Measurements from ENCODE around the gene PADI6. TPM values are rescaled to one million over a fixed set of nuclear protein-coding genes. Genes with fewer than 3 reads are reported as not detected.
"Not testable (repeated sequence)": the region's sequence is repeated elsewhere in the genome, so short reads cannot be mapped to it uniquely, and the experiment has no call there.

Gene PADI6
- polyA plus RNA-seq, 1 of the 3 experiments (the other 2 are of a cell fraction) = not detected

DNA sequence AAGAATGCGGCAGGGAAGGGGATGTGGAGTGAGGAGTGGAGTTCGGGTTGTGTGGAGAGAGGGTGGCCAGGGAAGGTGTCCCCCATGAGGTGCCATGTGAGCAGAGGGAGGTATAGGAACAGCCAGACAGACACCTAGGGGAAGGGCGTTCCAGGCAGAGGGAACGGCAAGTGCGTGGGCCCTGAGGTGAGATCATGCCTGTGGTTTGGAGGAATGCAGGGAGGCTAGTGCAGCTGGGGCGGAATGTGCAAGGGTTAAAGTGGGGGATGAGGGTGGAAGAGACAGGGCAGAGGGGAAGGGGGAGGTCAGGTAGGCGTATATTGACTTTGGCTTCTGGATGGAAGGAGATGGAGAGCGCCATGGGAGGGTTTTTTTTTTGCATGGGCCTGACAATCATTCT, 31.6 kb upstream of the PADI6 start:
- WGBS (ENCODE audit: low lambda C conversion rate) = 83% methylated on average over 8 of the region's 8 CpGs
- no peak overlapping the region for H3K4me3 ChIP-seq (ENCODE audit: low read depth in 2 of 2, low read length in 1 of 2)
- no peaks in the 10 kb centered on the region for H3K27me3 ChIP-seq (ENCODE audit: insufficient read depth)
- H3K4me2 ChIP-seq = no peak overlapping the region
- no peak overlapping the region for H2AFZ ChIP-seq (ENCODE audit: low read depth)
- no peaks in the 10 kb centered on the region for H3K9me3 ChIP-seq
- H4K20me1 ChIP-seq (ENCODE audit: insufficient read depth) = no peaks in the 10 kb centered on the region
- DNase-seq = no peak
- TF ChIP-seq, protein P1, sequence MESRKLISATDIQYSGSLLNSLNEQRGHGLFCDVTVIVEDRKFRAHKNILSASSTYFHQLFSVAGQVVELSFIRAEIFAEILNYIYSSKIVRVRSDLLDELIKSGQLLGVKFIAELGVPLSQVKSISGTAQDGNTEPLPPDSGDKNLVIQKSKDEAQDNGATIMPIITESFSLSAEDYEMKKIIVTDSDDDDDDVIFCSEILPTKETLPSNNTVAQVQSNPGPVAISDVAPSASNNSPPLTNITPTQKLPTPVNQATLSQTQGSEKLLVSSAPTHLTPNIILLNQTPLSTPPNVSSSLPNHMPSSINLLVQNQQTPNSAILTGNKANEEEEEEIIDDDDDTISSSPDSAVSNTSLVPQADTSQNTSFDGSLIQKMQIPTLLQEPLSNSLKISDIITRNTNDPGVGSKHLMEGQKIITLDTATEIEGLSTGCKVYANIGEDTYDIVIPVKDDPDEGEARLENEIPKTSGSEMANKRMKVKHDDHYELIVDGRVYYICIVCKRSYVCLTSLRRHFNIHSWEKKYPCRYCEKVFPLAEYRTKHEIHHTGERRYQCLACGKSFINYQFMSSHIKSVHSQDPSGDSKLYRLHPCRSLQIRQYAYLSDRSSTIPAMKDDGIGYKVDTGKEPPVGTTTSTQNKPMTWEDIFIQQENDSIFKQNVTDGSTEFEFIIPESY (IDR thresholded peaks at IDR 0.05; ENCODE audit: borderline replicate concordance, low read depth) = no peak
- TF ChIP-seq, protein P2, sequence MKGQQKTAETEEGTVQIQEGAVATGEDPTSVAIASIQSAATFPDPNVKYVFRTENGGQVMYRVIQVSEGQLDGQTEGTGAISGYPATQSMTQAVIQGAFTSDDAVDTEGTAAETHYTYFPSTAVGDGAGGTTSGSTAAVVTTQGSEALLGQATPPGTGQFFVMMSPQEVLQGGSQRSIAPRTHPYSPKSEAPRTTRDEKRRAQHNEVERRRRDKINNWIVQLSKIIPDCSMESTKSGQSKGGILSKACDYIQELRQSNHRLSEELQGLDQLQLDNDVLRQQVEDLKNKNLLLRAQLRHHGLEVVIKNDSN (IDR thresholded peaks at IDR 0.05; ENCODE audit: borderline replicate concordance, low read depth) = no peak
- TF ChIP-seq RCOR1 (IDR thresholded peaks at IDR 0.05; ENCODE audit: low read length) (no peak), RXRA (IDR thresholded peaks at IDR 0.05; ENCODE audit: borderline replicate concordance, low read depth) (no peak), FOSL2 (IDR thresholded peaks at IDR 0.05; ENCODE audit: borderline replicate concordance, low read depth) (no peak), TEAD4 (IDR thresholded peaks at IDR 0.05; ENCODE audit: borderline replicate concordance, insufficient read depth) (no peak), POLR2AphosphoS5 (IDR thresholded peaks at IDR 0.05; ENCODE audit: low read depth, low read length) (no peak), NFIC (IDR thresholded peaks at IDR 0.05; ENCODE audit: borderline replicate concordance) (no peak)
- TF ChIP-seq, protein P3, sequence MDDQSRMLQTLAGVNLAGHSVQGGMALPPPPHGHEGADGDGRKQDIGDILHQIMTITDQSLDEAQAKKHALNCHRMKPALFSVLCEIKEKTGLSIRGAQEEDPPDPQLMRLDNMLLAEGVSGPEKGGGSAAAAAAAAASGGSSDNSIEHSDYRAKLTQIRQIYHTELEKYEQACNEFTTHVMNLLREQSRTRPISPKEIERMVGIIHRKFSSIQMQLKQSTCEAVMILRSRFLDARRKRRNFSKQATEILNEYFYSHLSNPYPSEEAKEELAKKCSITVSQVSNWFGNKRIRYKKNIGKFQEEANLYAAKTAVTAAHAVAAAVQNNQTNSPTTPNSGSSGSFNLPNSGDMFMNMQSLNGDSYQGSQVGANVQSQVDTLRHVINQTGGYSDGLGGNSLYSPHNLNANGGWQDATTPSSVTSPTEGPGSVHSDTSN (IDR thresholded peaks at IDR 0.05) = no peak
- no peaks in the 10 kb centered on the region for H3K36me3 ChIP-seq (replicated peaks in 1 of 2; ENCODE audit: control insufficient read depth in 1 of 2, insufficient read depth in 2 of 2, low read length in 1 of 2)
- no peaks in the 10 kb centered on the region for H3K4me1 ChIP-seq (ENCODE audit: control insufficient read depth in 1 of 2, insufficient read depth in 2 of 2, low read depth in 1 of 2, low read length in 1 of 2)
- CTCF ChIA-PET = no interaction called here
- H3K9me2 ChIP-seq = no peaks in the 10 kb centered on the region
- no peaks in the 10 kb centered on the region for H3K79me2 ChIP-seq (ENCODE audit: insufficient read depth)
- H3K27ac ChIP-seq (ENCODE audit: low read depth in 2 of 2, low read length in 1 of 2) = no peak overlapping the region
- POLR2A ChIA-PET = no interaction called here
- H3F3A ChIP-seq (replicated peaks; ENCODE audit: insufficient read depth) = no peaks in the 10 kb centered on the region
- no peak overlapping the region for H3K9ac ChIP-seq

DNA sequence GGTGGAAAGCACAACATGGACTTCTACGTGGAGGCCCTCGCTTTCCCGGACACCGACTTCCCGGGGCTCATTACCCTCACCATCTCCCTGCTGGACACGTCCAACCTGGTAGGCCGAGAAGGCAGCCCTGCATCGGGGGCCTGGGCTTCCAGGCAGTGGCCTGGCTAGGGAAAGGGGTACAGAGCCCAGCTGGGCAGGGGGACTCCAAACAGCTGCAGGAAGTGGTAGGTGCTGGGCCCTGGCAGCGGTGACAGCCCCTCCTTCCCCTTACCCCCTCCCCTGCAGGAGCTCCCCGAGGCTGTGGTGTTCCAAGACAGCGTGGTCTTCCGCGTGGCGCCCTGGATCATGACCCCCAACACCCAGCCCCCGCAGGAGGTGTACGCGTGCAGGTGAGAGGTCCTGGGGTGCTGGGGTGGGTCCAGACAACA, 30.0 kb upstream of the PADI6 start:
- CTCF ChIA-PET = interaction anchor here (0.9 kb wide), 1 partner anchor 30 kb away, joined by 3 read pairs; the partner anchor contains the start of gene PADI6
- no peaks in the 10 kb centered on the region for H3K9me2 ChIP-seq

DNA sequence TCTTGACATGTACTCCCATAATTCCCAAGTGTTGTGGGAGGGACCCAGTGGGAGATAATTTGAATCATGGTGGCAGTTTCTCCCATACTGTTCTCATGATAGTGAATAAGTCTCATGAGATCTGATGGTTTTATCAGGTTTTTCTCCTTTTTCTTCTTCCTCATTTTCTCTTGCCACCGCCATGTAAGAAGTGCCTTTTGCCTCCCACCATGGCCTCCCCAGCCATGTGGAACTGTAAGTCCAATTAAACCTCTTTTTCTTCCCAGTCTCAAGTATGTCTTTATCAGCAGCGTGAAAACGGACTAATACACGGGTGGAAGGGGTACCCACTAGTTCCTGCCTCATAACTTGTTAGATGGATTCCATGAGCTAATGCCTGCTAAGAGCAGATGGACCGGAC, 26.5 kb upstream of the PADI6 start:
- H3K36me3 ChIP-seq (replicated peaks in 1 of 2; ENCODE audit: control insufficient read depth in 1 of 2, insufficient read depth in 2 of 2, low read length in 1 of 2); H2AFZ ChIP-seq (ENCODE audit: low read depth); H3K9me2 ChIP-seq; H3F3A ChIP-seq (replicated peaks; ENCODE audit: insufficient read depth); H3K4me1 ChIP-seq (ENCODE audit: control insufficient read depth in 1 of 2, insufficient read depth in 2 of 2, low read depth in 1 of 2, low read length in 1 of 2); H3K9me3 ChIP-seq; H3K27me3 ChIP-seq (ENCODE audit: insufficient read depth); DNase-seq; H3K4me2 ChIP-seq; H3K79me2 ChIP-seq (ENCODE audit: insufficient read depth); H3K4me3 ChIP-seq (ENCODE audit: low read depth in 2 of 2, low read length in 1 of 2); H4K20me1 ChIP-seq (ENCODE audit: insufficient read depth); POLR2A ChIA-PET; H3K27ac ChIP-seq (ENCODE audit: low read depth in 2 of 2, low read length in 1 of 2); H3K9ac ChIP-seq: not testable (repeated sequence)
- CTCF ChIA-PET = interaction anchor here (0.9 to 2.3 kb wide), 3 partner anchors 9 to 231 kb away, joined by 3 to 6 read pairs (median 3); no protein-coding TSS in a partner anchor
- 87% methylated on average over 5 of the region's 5 CpGs for WGBS (ENCODE audit: low lambda C conversion rate)

More for the DNA sequence above, 30.0 kb upstream of the PADI6 start:
- H3K4me2 ChIP-seq = no peak overlapping the region
- H3K4me1 ChIP-seq (ENCODE audit: control insufficient read depth in 1 of 2, insufficient read depth in 2 of 2, low read depth in 1 of 2, low read length in 1 of 2) = no peaks in the 10 kb centered on the region
- no peak overlapping the region for H2AFZ ChIP-seq (ENCODE audit: low read depth)
- H3K27ac ChIP-seq (ENCODE audit: low read depth in 2 of 2, low read length in 1 of 2) = no peak overlapping the region
- H3K27me3 ChIP-seq (ENCODE audit: insufficient read depth) = no peaks in the 10 kb centered on the region
- H3F3A ChIP-seq (replicated peaks; ENCODE audit: insufficient read depth) = no peaks in the 10 kb centered on the region
- H3K4me3 ChIP-seq (ENCODE audit: low read depth in 2 of 2, low read length in 1 of 2) = no peak overlapping the region
- no peak for DNase-seq
- H3K9ac ChIP-seq = no peak overlapping the region
- WGBS (ENCODE audit: low lambda C conversion rate) = 64% methylated on average over 3 of the region's 17 CpGs
- no peaks in the 10 kb centered on the region for H3K9me3 ChIP-seq
- POLR2A ChIA-PET = no interaction called here
- H3K36me3 ChIP-seq (replicated peaks in 1 of 2; ENCODE audit: control insufficient read depth in 1 of 2, insufficient read depth in 2 of 2, low read length in 1 of 2) = no peaks in the 10 kb centered on the region
- H4K20me1 ChIP-seq (ENCODE audit: insufficient read depth) = no peaks in the 10 kb centered on the region
- H3K79me2 ChIP-seq (ENCODE audit: insufficient read depth) = no peaks in the 10 kb centered on the region
- TF ChIP-seq NRF1 (IDR thresholded peaks at IDR 0.05; ENCODE audit: low read depth, low read length) = no peak
- no peak for TF ChIP-seq FOXM1 (IDR thresholded peaks at IDR 0.05; ENCODE audit: low read depth)
- no peak for TF ChIP-seq CHD2 (IDR thresholded peaks at IDR 0.05; ENCODE audit: low read length, partially characterized antibody)
- no peak for TF ChIP-seq POLR2AphosphoS5 (IDR thresholded peaks at IDR 0.05; ENCODE audit: low read depth, low read length)
- TF ChIP-seq RFX5 (IDR thresholded peaks at IDR 0.05; ENCODE audit: low read length) = no peak
- TF ChIP-seq JUND (IDR thresholded peaks at IDR 0.05) = no peak
- TF ChIP-seq, protein P4, sequence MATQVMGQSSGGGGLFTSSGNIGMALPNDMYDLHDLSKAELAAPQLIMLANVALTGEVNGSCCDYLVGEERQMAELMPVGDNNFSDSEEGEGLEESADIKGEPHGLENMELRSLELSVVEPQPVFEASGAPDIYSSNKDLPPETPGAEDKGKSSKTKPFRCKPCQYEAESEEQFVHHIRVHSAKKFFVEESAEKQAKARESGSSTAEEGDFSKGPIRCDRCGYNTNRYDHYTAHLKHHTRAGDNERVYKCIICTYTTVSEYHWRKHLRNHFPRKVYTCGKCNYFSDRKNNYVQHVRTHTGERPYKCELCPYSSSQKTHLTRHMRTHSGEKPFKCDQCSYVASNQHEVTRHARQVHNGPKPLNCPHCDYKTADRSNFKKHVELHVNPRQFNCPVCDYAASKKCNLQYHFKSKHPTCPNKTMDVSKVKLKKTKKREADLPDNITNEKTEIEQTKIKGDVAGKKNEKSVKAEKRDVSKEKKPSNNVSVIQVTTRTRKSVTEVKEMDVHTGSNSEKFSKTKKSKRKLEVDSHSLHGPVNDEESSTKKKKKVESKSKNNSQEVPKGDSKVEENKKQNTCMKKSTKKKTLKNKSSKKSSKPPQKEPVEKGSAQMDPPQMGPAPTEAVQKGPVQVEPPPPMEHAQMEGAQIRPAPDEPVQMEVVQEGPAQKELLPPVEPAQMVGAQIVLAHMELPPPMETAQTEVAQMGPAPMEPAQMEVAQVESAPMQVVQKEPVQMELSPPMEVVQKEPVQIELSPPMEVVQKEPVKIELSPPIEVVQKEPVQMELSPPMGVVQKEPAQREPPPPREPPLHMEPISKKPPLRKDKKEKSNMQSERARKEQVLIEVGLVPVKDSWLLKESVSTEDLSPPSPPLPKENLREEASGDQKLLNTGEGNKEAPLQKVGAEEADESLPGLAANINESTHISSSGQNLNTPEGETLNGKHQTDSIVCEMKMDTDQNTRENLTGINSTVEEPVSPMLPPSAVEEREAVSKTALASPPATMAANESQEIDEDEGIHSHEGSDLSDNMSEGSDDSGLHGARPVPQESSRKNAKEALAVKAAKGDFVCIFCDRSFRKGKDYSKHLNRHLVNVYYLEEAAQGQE (IDR thresholded peaks at IDR 0.05; ENCODE audit: low read depth, low read length) = no peak
- TF ChIP-seq EP300 (IDR thresholded peaks at IDR 0.05; ENCODE audit: borderline replicate concordance in 1 of 2, low read depth in 1 of 2, low read length in 1 of 2) = no peak
